H1 (cell line): ENCODE results near the gene TXLNA. TPM values are rescaled to one million over a fixed set of nuclear protein-coding genes. Genes with fewer than 3 reads are reported as not detected.

Experiments used
- CTCF ChIA-PET: fragments of 300-600 bp; sonication (Branson Sonifier 250); formaldehyde crosslinking; loops from one replicate; lab custom pipeline; 2021; ENCODE audit not compliant: partially characterized antibody; lab: Charles Lee
- POLR2A ChIA-PET: fragments of 300-600 bp; sonication (Branson Sonifier 250); formaldehyde crosslinking; loops from one replicate; lab custom pipeline; 2021; ENCODE audit warnings: inconsistent platforms; ENCODE audit not compliant: partially characterized antibody; lab: Charles Lee
- DNase-seq, 2 experiments: peaks; one replicate each; pipeline versions ENCODE4 v3.0.0 to v3.0.0-alpha.2; 2010 to 2022; ENCODE audit warnings: low spot score in 2 of 2, low read depth in 1 of 2, mixed read lengths in 1 of 2
- FAIRE-seq: peaks from 2 replicates; lab custom pipeline; 2011; peaks lifted over from hg19 to GRCh38; lab: Jason Lieb, UNC
- H2AFZ ChIP-seq: 2 replicates; pipeline ENCODE4 v1.8.1; 2012; ENCODE audit warnings: low read length, inconsistent platforms
- H2AK5ac ChIP-seq: 2 replicates; pipeline ENCODE4 v1.6.1; 2013; ENCODE audit warnings: low read depth, low read length
- H2BK120ac ChIP-seq: replicated peaks from 2 replicates; pipeline ENCODE3; 2013; ENCODE audit warnings: low read depth, low read length, inconsistent platforms
- H2BK12ac ChIP-seq: 2 replicates; pipeline ENCODE4 v1.6.1; 2013; ENCODE audit warnings: low read depth, low read length
- H2BK15ac ChIP-seq: 2 replicates; pipeline ENCODE4 v1.6.1; 2013; ENCODE audit warnings: low read length
- H2BK20ac ChIP-seq: 2 replicates; pipeline ENCODE4 v1.6.1; 2013; ENCODE audit warnings: low read length
- H2BK5ac ChIP-seq: 2 replicates; pipeline ENCODE4 v1.6.1; 2013; ENCODE audit warnings: low read depth, low read length
- H3K14ac ChIP-seq: 2 replicates; pipeline ENCODE4 v1.6.1; 2013; ENCODE audit warnings: inconsistent platforms; ENCODE audit not compliant: insufficient read length
- H3K18ac ChIP-seq: 2 replicates; pipeline ENCODE4 v1.6.1; 2013; ENCODE audit warnings: low read length; ENCODE audit errors: extremely low read depth
- H3K23ac ChIP-seq: 2 replicates; pipeline ENCODE4 v1.6.1; 2013; ENCODE audit warnings: inconsistent platforms; ENCODE audit not compliant: insufficient read length
- H3K23me2 ChIP-seq: 2 replicates; pipeline ENCODE4 v1.6.1; 2013; ENCODE audit warnings: low read depth, low read length
- H3K27ac ChIP-seq: 2 replicates; pipeline ENCODE4 v1.6.1; 2011; ENCODE audit warnings: low read depth, low read length, inconsistent platforms
- H3K27me3 ChIP-seq, 4 experiments: replicated peaks in 1 of 4; 1 replicate in 1 of 4; 2 replicates in 3 of 4; pipeline versions ENCODE4 v1.6.1 to v1.8.1; 2011 to 2013; ENCODE audit warnings: low read length in 3 of 4, mild to moderate bottlenecking in 3 of 4, inconsistent platforms in 2 of 4, mixed read lengths in 2 of 4, moderate library complexity in 1 of 4; ENCODE audit not compliant: control insufficient read depth in 3 of 4, insufficient read depth in 3 of 4; ENCODE audit errors: extremely low read depth in 1 of 4
- H3K36me3 ChIP-seq, 4 experiments: 2 replicates each; pipeline versions ENCODE4 v1.6.1 to v1.8.1; 2011 to 2013; ENCODE audit warnings: mild to moderate bottlenecking in 4 of 4, low read length in 3 of 4, moderate library complexity in 2 of 4, control low read depth in 1 of 4, inconsistent platforms in 1 of 4; ENCODE audit not compliant: insufficient read depth in 4 of 4, control insufficient read depth in 2 of 4
- H3K4ac ChIP-seq: replicated peaks from 2 replicates; pipeline ENCODE3; 2013; ENCODE audit warnings: low read length, low read depth, mixed read lengths, inconsistent platforms; ENCODE audit not compliant: insufficient read length
- H3K4me1 ChIP-seq, 4 experiments: replicated peaks in 1 of 4; 1 replicate in 1 of 4; 2 replicates in 3 of 4; pipeline versions ENCODE4 v1.6.1 to v1.8.1; 2011 to 2013; ENCODE audit warnings: low read length in 3 of 4, inconsistent platforms in 2 of 4, mixed read lengths in 1 of 4; ENCODE audit not compliant: insufficient read depth in 4 of 4, control insufficient read depth in 3 of 4
- H3K4me2 ChIP-seq, 2 experiments: 2 replicates each; pipeline versions ENCODE4 v1.6.1 to v1.8.1; 2011 to 2013; ENCODE audit warnings: low read depth in 2 of 2, low read length in 2 of 2, control low read depth in 1 of 2, inconsistent platforms in 1 of 2, mild to moderate bottlenecking in 1 of 2; ENCODE audit not compliant: insufficient read depth in 1 of 2
- H3K4me3 ChIP-seq, 4 experiments: fragments of 200-600, 300-600 bp in 1 of 4; sonication (generic), shearing (Covaris generic), sonication (Bioruptor Twin) in 1 of 4; 2 replicates each; pipeline versions ENCODE4 v1.5.1 to v1.8.1; 2011 to 2016; ENCODE audit warnings: low read length in 4 of 4, low read depth in 3 of 4, control low read depth in 2 of 4, inconsistent platforms in 2 of 4, mild to moderate bottlenecking in 2 of 4, mixed read lengths in 1 of 4, moderate library complexity in 1 of 4; ENCODE audit not compliant: insufficient read depth in 2 of 4; ENCODE audit errors: extremely low read depth in 1 of 4
- H3K56ac ChIP-seq: replicated peaks from 2 replicates; pipeline ENCODE3; 2013; ENCODE audit warnings: low read depth, mild to moderate bottlenecking, mixed read lengths, low read length, inconsistent platforms; ENCODE audit not compliant: insufficient read length
- H3K79me1 ChIP-seq: 2 replicates; pipeline ENCODE4 v1.6.1; 2013; ENCODE audit warnings: low read depth, low read length, control low read depth
- H3K79me2 ChIP-seq, 2 experiments: 2 replicates each; pipeline versions ENCODE4 v1.6.1 to v1.8.1; 2012 to 2013; ENCODE audit warnings: low read length in 2 of 2, mild to moderate bottlenecking in 2 of 2, inconsistent platforms in 1 of 2; ENCODE audit not compliant: insufficient read depth in 2 of 2, control insufficient read depth in 1 of 2
- H3K9ac ChIP-seq, 4 experiments: replicated peaks in 1 of 4; 1 replicate in 1 of 4; 2 replicates in 3 of 4; pipeline versions ENCODE4 v1.6.1 to v1.8.1; 2011 to 2013; ENCODE audit warnings: low read depth in 3 of 4, low read length in 3 of 4, control low read depth in 2 of 4, mild to moderate bottlenecking in 2 of 4, moderate library complexity in 2 of 4, inconsistent platforms in 1 of 4; ENCODE audit errors: extremely low read depth in 1 of 4
- H3K9me3 ChIP-seq, 2 experiments: 2 replicates each; pipeline versions ENCODE4 v1.6.1 to v1.8.1; 2012 to 2013; ENCODE audit warnings: mild to moderate bottlenecking in 2 of 2, moderate library complexity in 2 of 2, control low read depth in 1 of 2, inconsistent platforms in 1 of 2, low read depth in 1 of 2, low read length in 1 of 2, mixed read lengths in 1 of 2; ENCODE audit not compliant: insufficient read depth in 2 of 2
- H4K20me1 ChIP-seq, 2 experiments: replicated peaks in 1 of 2; 2 replicates each; pipeline versions ENCODE3 to v1.8.1; 2011 to 2013; ENCODE audit warnings: inconsistent platforms in 2 of 2, low read length in 2 of 2, mild to moderate bottlenecking in 1 of 2; ENCODE audit not compliant: insufficient read depth in 2 of 2, control insufficient read depth in 1 of 2
- H4K5ac ChIP-seq: 2 replicates; pipeline ENCODE4 v1.6.1; 2013; ENCODE audit warnings: low read length, low read depth, mixed read lengths, inconsistent platforms; ENCODE audit not compliant: insufficient read length
- H4K8ac ChIP-seq: 2 replicates; pipeline ENCODE4 v1.8.0; 2013; ENCODE audit warnings: mild to moderate bottlenecking, moderate library complexity, low read length, inconsistent platforms; ENCODE audit not compliant: insufficient read depth; ENCODE audit errors: extremely low read depth
- H4K91ac ChIP-seq: replicated peaks from 2 replicates; pipeline ENCODE3; 2013; ENCODE audit warnings: low read length, mixed read lengths, inconsistent platforms; ENCODE audit not compliant: insufficient read length
- CBX8 ChIP-seq: fragments of 300-800, 300-1000 bp; sonication (generic); IDR thresholded peaks from 2 replicates; pipeline ENCODE4 v1.7.1; 2016; ENCODE audit warnings: low read depth, low read length, borderline replicate concordance
- CTBP2 ChIP-seq: IDR thresholded peaks from 2 replicates; pipeline ENCODE4 v1.7.0; 2011; ENCODE audit warnings: borderline replicate concordance, mild to moderate bottlenecking, moderate library complexity, mixed read lengths, low read length; ENCODE audit not compliant: insufficient read depth, insufficient read length
- EGR1 ChIP-seq: IDR thresholded peaks from 2 replicates; pipeline ENCODE4 v1.6.1; 2011; ENCODE audit warnings: low read depth, low read length, borderline replicate concordance
- EZH2 ChIP-seq: fragments of 200-600 bp; sonication (generic); IDR thresholded peaks from 2 replicates; pipeline ENCODE4 v1.7.1; 2012; ENCODE audit warnings: low read depth, mild to moderate bottlenecking, moderate library complexity, low read length, inconsistent platforms; ENCODE audit not compliant: severe bottlenecking
- JUND ChIP-seq: IDR thresholded peaks from 2 replicates; pipeline ENCODE4 v1.6.1; 2011; ENCODE audit warnings: mild to moderate bottlenecking, improper control_type of control experiment, low read length
- KDM1A ChIP-seq: fragments of 200-600, 300-600 bp; sonication (generic); IDR thresholded peaks from 2 replicates; pipeline ENCODE4 v1.7.1; 2016; ENCODE audit warnings: mild to moderate bottlenecking, low read length, borderline replicate concordance
- PHF8 ChIP-seq: fragments of 200-600 bp; sonication (generic); conservative IDR thresholded peaks from 2 replicates; pipeline ENCODE4 v1.7.1; 2012; ENCODE audit warnings: low read depth, mild to moderate bottlenecking, inconsistent platforms, low read length, moderate library complexity
- POU5F1 ChIP-seq: IDR thresholded peaks from 2 replicates; pipeline ENCODE4 v1.6.1; 2011; ENCODE audit warnings: low read depth, mild to moderate bottlenecking, low read length, moderate library complexity
- RNF2 ChIP-seq: fragments of 200-900, 300-1000 bp; sonication (generic); IDR thresholded peaks from 2 replicates; pipeline ENCODE4 v1.7.1; 2016; ENCODE audit warnings: borderline replicate concordance, low read depth, mild to moderate bottlenecking, antibody characterized with exemption, low read length; ENCODE audit not compliant: poor library complexity, severe bottlenecking; ENCODE audit errors: missing control alignments
- SIRT6 ChIP-seq: IDR thresholded peaks from one replicate; pipeline ENCODE4 v1.7.1; 2012; ENCODE audit warnings: low read length, inconsistent platforms
- TCF12 ChIP-seq: IDR thresholded peaks from 2 replicates; pipeline ENCODE4 v1.6.1; 2011; ENCODE audit warnings: low read depth, mild to moderate bottlenecking, low read length
- USF2 ChIP-seq: IDR thresholded peaks from 2 replicates; pipeline ENCODE4 v1.6.1; 2011; ENCODE audit warnings: low read length, improper control_type of control experiment
- WGBS, 2 experiments: shearing (Covaris generic) in 1 of 2; methylation state at CpG; one replicate each; pipeline versions ENCODE4 v1.1.6 to v1.1.7; 2013 to 2015; ENCODE audit warnings: low lambda C conversion rate in 2 of 2, mixed read lengths in 2 of 2, inconsistent platforms in 1 of 2, low coverage in 1 of 2, missing lambda C conversion rate in 1 of 2; ENCODE audit not compliant: insufficient replicate concordance in 2 of 2, insufficient coverage in 1 of 2, insufficient read length in 1 of 2; ENCODE audit errors: extremely low coverage in 1 of 2, missing lambda C conversion rate in 1 of 2; 5-methylcytosine and 5-hydroxymethylcytosine counted together
- polyA plus RNA-seq, 7 experiments: library from polyadenylated mRNA; depleted of rRNA in 3 of 7; stranded (reverse) in 5 of 7; unstranded in 2 of 7; fragments of >200 nt in 5 of 7; fragments of 200-250 nt in 2 of 7; gene quantifications; 1 replicate in 5 of 7; 2 replicates in 1 of 7; 4 replicates in 1 of 7; pipeline versions ENCODE4 v1.2.1 to v1.2.3, GENCODE V29; 2011 to 2013; ENCODE audit warnings: missing spikeins in 2 of 7, mixed read lengths in 2 of 7
- total RNA-seq: library from RNA; stranded (reverse); fragmentation: NEBNext Ultra II Directional; extraction: Animal tissue kit (Norgen Biotek cat#: 25700); gene quantifications from 2 replicates; pipeline ENCODE4 v1.2.1, GENCODE V29; 2021

TXLNA gene
- total and polyA plus RNA-seq, 2 of the 8 experiments (the other 6 are each of a cell fraction or from before 2014, with no cell fraction given), result 31.3 to 46.9 TPM

- Histone ChIP-seq H2BK12ac (no peak overlapping the region), H3K79me2 (peaks cover 7 to 45% of the 10 kb centered on the region in 2 experiments), H2AFZ (no peak overlapping the region), H3K27ac (no peak overlapping the region), H4K20me1 (peaks cover 0 to 8% of the 10 kb centered on the region in 2 experiments), H3K18ac (no peak overlapping the region), H3K79me1 (peaks cover 3% of the 10 kb centered on the region; the same call in 1 of the 2 replicates), H2BK5ac (no peak overlapping the region), H4K91ac (no peak overlapping the region), H3K4me2 (peak overlapping the region in 1 of 2 experiments; percentile 7; a peak in 1 of 4 replicates), H3K23me2 (peaks cover 2% of the 10 kb centered on the region; the same call in 1 of the 2 replicates), H3K4me3 (no peak overlapping the region), H4K8ac (no peak overlapping the region), H3K56ac (no peak overlapping the region), H3K9me3 (no peaks in the 10 kb centered on the region), H3K23ac (no peak overlapping the region), H3K4ac (no peak overlapping the region), H2BK20ac (no peak overlapping the region), H2BK120ac (no peak overlapping the region), H2AK5ac (no peak overlapping the region), H3K36me3 (peaks cover 13 to 42% (median 33%) of the 10 kb centered on the region in 4 experiments), H3K27me3 (no peaks in the 10 kb centered on the region), H4K5ac (no peak overlapping the region), H3K9ac (peak overlapping the region in 1 of 4 experiments; percentile 23; a peak in 1 of 7 replicates), H3K14ac (no peak overlapping the region), H3K4me1 (peaks cover 8 to 15% (median 10%) of the 10 kb centered on the region in 4 experiments; a peak in 6 of 7 replicates), H2BK15ac (no peak overlapping the region)
- no peak for DNase-seq
- 92% methylated on average over 6 of the region's 6 CpGs; no CpG with 5 or more reads in 1 of the 2 experiments for WGBS, 2 experiments
- POLR2A ChIA-PET, result interaction anchor here (1.1 to 18.1 kb wide), 3 partner anchors 14 to 151 kb away, joined by 3 to 332 read pairs (median 10); partner anchors contain the start of genes CCDC28B and IQCC
- FAIRE-seq, result no peak
- CTCF ChIA-PET, result interaction anchor here (1.2 kb wide), 1 partner anchor 9 kb away, joined by 3 read pairs; no protein-coding TSS in a partner anchor
- TF ChIP-seq RNF2 (no peak), POU5F1 (no peak), CTBP2 (no peak), TCF12 (no peak), CBX8 (no peak), SIRT6 (no peak), USF2 (no peak), EZH2 (no peak), JUND (no peak), PHF8 (no peak), KDM1A (no peak), EGR1 (no peak)
These were observed 2.6 kb downstream of the TXLNA start for GRCh38 chr1:32182060-32182459.
